GM12878 (cell line): Measurements from ENCODE around the gene NT5C2.
A peak's percentile ranks its signal among the peaks of the same experiment; 100 is the strongest.

Experiments used
- CHD2 ChIP-seq: IDR thresholded peaks from 2 replicates; pipeline ENCODE4 v1.6.1; 2011; ENCODE audit warnings: low read depth, low read length, improper control_type of control experiment, borderline replicate concordance
- RCOR1 ChIP-seq: conservative IDR thresholded peaks from 2 replicates; pipeline ENCODE4 v1.6.1; 2012; ENCODE audit warnings: low read depth, low read length, improper control_type of control experiment
- TF ChIP-seq, protein P1 (sequence below), 3 experiments: IDR thresholded peaks in 2 of 3; conservative IDR thresholded peaks in 1 of 3; 2 replicates each; pipeline ENCODE4 v1.5.1; 2011; ENCODE audit warnings: low read depth in 3 of 3, low read length in 3 of 3, mild to moderate bottlenecking in 3 of 3, control low read depth in 2 of 3, moderate library complexity in 2 of 3, inconsistent platforms in 1 of 3, mixed read lengths in 1 of 3; ENCODE audit not compliant: control insufficient read depth in 2 of 3, insufficient read depth in 1 of 3; ENCODE audit errors: extremely low read depth in 1 of 3

DNA sequence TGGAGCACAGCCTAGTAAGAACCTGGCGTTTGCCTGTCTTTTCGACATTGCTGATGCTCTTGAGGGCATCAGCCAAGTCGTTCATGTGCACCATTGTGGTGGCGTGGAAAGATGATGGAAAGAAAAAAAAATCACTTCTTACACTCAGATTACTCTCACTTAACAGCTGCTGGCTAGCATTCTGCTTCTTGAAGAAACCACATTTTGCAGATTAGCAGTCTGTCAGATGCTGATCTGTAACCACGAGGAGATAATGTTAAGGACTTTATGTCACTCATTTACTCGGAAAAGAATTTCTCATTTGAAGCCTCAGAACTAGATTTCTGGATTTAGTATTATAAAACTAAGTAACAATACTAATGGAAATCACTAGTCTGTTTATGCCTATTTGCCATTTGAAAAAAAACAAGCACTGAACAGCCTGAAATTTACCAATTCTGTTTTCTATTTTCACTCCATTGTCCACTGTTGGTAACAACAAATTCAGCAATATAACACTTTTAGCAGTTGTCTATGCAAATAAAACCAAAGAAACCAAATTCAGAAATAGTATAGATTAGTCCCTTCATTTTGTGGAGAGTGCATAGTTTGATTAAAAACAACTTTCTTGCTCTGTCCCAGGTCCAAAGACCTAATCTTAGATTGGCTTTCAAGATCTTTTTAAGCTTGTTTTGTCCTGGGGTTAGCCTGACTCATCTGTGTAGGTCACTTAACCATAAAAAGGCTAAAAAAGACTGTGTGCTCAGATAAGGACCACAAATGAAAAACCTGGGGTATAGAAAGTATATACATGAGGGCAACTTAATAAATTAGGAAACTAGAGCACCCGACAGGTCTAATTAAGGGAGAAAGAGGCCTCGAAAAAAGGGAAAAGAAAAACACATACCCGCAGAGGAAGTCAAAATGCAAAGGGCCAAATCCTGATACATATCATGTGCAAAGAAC, 67.5 kb downstream of the NT5C2 start:
- TF ChIP-seq RCOR1 (0 out of 2 replicates have a peak, but pooled peaks have one; percentile 51), CHD2 (peak; percentile 29; the same call in 1 of the 2 replicates)
- TF ChIP-seq, protein P1, sequence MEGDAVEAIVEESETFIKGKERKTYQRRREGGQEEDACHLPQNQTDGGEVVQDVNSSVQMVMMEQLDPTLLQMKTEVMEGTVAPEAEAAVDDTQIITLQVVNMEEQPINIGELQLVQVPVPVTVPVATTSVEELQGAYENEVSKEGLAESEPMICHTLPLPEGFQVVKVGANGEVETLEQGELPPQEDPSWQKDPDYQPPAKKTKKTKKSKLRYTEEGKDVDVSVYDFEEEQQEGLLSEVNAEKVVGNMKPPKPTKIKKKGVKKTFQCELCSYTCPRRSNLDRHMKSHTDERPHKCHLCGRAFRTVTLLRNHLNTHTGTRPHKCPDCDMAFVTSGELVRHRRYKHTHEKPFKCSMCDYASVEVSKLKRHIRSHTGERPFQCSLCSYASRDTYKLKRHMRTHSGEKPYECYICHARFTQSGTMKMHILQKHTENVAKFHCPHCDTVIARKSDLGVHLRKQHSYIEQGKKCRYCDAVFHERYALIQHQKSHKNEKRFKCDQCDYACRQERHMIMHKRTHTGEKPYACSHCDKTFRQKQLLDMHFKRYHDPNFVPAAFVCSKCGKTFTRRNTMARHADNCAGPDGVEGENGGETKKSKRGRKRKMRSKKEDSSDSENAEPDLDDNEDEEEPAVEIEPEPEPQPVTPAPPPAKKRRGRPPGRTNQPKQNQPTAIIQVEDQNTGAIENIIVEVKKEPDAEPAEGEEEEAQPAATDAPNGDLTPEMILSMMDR (IDR thresholded peaks at IDR 0.05 in 2 of 3, conservative IDR thresholded peaks at IDR 0.05 in 1 of 3; ENCODE audit: control insufficient read depth in 2 of 3, extremely low read depth in 1 of 3, insufficient read depth in 1 of 3, low read depth in 3 of 3, low read length in 3 of 3) = no peak
